Measurements from ENCODE around the gene LDB1.

GRCh38 chr10:102123223-102123622 lies 3.1 kb upstream of the LDB1 start:
- no peak for TF ChIP-seq CTCF (IDR thresholded peaks at IDR 0.05; ENCODE audit: low read depth, low read length, missing input control)
- no peak for TF ChIP-seq EGR1 (IDR thresholded peaks at IDR 0.05; ENCODE audit: low read depth in 2 of 2)
- TF ChIP-seq ZBTB33 (IDR thresholded peaks at IDR 0.05) = no peak
- no peak for TF ChIP-seq TAF1 (conservative IDR thresholded peaks at IDR 0.05)
- no peak for TF ChIP-seq SP1 (IDR thresholded peaks at IDR 0.05)

All from liver (tissue), 3 donors.